GM19238 (cell line): ENCODE data around the gene IRF2BP1.

Experiments
- DNase-seq: peaks from one replicate; pipeline ENCODE4 v3.0.0; 2011; ENCODE audit warnings: low spot score; ENCODE audit not compliant: insufficient read length

The IRF2BP1 gene

GRCh38 chr19:45862564-45863334 lies 23.2 kb downstream of the IRF2BP1 start, which contains the start of gene SYMPK:
Gene SYMPK, minus strand, starts transcription at chr19:45863147. Its CDS starts 8,652 bp downstream, at chr19:45854495.
- DNase-seq, result peak; percentile 100

- DNase-seq, result no peak
Observed at GRCh38 chr19:45862271-45862563, 23.7 kb downstream of the IRF2BP1 start.

DNA sequence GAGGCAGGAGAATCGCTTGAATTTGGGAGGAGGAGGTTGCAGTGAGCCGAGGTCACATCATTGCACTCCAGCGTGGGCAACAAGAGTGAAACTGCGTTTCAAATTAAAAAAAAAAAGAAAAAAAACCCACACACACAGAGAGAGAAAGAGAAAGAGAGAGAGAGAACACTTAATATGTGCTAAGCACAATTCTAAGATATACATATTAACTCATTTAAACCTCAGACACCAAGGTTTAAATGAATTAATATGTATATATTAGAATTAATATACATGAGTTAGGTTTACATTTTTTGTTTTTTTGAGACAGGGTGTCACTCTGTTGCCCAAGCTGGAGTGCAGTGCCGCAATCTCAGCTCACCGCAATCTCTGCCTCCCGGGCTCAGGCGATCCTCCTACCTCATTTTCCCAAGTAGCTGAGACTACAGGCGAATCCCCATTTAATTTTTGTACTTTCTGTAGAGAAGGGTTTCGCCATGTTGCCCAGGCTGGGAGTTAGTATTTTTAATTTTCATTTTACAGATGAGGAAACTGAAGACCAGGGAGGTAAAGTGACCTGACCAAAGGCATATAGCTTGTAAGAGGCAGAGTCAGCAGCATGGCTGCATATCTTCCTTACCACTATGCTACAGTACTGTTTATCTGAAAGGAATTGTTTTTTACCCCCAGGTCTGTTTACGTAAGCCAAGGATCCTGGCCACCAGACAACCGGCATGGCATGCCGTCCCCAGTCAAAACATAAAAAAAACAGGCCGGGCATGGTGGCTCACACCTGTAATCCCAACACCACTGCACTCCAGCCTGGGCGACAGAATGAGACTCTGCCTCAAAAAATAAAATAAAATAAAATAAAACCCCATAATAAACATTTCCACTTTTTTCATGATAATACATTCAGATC lies 25.3 kb downstream of the IRF2BP1 start:
- DNase-seq, result no peak

DNA sequence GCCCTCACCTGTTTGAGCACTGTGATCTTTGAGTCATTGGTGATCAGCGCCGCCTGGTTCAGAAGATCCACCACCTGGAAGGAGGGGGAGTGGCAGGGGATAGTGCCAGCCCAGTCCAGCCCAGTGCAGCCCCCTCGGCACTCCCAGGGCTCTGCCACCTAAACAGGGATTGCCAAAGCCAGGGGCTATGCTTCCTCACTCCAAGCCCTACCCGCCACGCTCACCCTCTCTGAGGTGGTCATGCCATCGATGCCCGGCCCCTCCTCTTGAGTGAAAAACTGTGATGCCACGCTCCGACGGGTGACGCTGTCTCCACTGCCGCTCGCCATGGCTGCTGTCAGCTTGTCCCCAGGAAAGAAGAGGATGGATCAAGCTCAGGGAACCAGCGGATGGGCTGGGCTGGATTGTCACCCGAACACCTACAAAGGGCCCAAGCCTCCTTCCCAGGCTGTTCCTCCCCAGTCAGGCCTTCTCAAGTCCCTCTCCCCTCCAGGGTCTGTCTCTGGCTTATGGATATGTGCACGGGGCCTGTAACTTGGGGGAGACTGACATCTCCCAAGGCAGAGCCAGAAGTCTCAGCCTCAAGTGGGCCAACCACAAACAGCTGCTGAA lies 31.7 kb downstream of the IRF2BP1 start:
- DNase-seq, result no peak

DNA sequence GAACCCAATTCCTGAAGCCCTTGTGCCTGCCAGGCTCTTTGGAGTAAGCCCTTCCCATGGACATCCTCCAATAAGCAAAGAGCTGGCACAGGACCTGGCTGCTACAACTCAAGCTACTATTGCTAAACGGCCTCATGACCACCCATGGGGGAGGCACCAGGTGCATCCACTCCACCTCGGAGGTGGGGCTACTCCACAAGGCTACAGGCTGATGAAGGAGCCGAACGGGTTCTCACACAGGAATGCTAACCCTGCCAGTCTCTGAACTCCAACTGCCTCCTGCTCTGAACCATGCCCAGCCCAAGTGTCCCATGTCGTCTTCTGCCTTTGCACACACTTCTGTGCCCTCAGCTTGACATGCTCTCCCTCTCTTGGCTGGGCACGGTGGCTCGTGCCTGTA lies 33.0 kb downstream of the IRF2BP1 start:
- DNase-seq, result no peak

DNA sequence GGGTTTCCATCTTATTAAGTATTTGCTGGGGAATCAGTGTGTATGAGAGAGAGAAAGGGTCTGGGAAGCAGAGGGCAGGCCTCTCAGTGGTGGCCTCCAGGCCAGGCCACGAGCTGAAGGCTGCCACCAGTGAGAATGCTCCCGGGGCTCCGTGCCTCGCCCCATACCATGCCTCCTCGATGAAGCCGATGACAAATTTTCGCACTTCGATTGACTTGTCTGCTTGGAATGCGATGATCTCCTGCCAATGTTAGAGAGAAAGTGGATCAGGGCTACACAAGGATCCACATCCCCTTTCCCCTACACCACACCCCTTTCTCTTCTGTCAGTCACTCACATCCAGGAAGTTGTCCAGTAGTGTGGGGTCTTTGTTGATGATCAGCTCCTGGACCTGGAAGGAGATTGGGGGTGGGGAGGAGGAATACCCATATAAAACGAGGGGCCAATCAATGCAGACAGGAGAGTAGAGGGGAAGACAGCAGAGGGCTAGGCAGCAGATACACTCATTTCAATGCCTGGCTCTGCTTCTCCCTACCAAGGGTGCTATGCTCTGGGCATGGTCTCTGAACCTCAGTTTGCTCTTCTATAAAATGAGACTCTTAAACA lies 33.7 kb downstream of the IRF2BP1 start:
- no peak for DNase-seq

DNA sequence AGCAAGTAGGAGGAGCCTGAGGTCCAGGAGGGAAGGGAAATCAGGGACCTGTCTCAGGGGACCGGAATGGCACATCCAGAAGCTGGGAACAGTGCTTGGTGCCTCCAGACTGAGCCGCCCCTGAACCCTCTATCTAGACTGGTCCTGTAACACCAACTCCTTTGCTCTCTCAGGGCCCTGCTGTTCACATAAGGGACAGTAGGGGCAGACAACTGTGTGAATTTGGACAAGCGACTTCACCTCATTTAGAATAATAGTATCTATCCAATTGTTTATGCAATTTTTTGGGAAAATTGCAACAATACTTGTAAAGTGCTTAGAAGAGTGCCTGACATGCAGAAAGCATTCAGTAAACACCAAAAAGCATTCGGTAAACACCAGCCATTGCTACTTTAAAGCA lies 37.0 kb downstream of the IRF2BP1 start:
- DNase-seq, result no peak

- no peak for DNase-seq
Observed at GRCh38 chr19:45847663-45848062, 38.3 kb downstream of the IRF2BP1 start.

GRCh38 chr19:45842198-45842597 lies 43.7 kb downstream of the IRF2BP1 start:
- no peak for DNase-seq

DNA sequence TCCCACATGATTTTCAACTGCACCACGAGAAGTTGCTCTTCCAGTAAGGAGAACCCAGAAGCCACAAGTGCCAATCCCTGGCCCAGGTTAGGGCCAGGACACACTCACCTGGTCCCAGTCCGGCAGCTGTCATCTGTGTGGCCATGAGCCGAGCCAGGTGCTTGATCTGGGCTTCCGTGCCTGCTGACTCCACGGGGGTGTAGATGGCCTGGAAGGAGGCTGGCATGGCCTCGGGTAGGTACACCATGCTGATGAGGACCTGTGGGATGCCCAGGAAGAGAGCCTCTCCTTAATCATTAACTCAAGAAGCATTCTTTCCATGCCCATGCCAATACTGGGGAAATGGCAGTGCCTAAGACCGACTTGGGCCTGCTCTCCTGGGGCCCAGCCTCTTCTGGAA lies 51.0 kb downstream of the IRF2BP1 start:
- no peak for DNase-seq
